HEK293 (cell line): ENCODE measurements around the gene CPB2.

Experiments used
- BCL6B ChIP-seq: fragments of 450-650 bp; formaldehyde crosslinking; IDR thresholded peaks from 2 replicates; pipeline ENCODE4 v1.5.1; 2017; ENCODE audit warnings: missing biosample characterization, missing genetic modification characterization
- CTCF ChIP-seq: fragments of 450-650 bp; formaldehyde crosslinking; IDR thresholded peaks from 2 replicates; pipeline ENCODE4 v1.5.1; 2016; ENCODE audit warnings: missing biosample characterization, missing genetic modification characterization
- ZBTB21 ChIP-seq: fragments of 450-650 bp; formaldehyde crosslinking; IDR thresholded peaks from 2 replicates; pipeline ENCODE4 v1.5.1; 2017; ENCODE audit warnings: missing biosample characterization, missing genetic modification characterization
- ZBTB26 ChIP-seq: fragments of 450-650 bp; formaldehyde crosslinking; optimal IDR thresholded peaks from 2 replicates; pipeline ENCODE3; 2016; ENCODE audit warnings: missing biosample characterization, mild to moderate bottlenecking, missing genetic modification characterization
- ZBTB7A ChIP-seq: fragments of 450-650 bp; formaldehyde crosslinking; IDR thresholded peaks from 2 replicates; pipeline ENCODE4 v1.5.1; 2016; ENCODE audit warnings: low read depth, missing biosample characterization, missing genetic modification characterization
- ZNF114 ChIP-seq: fragments of 450-650 bp; formaldehyde crosslinking; IDR thresholded peaks from 2 replicates; pipeline ENCODE4 v1.5.0; 2017; ENCODE audit warnings: missing biosample characterization, missing genetic modification characterization
- ZNF138 ChIP-seq: fragments of 450-650 bp; formaldehyde crosslinking; IDR thresholded peaks from 2 replicates; pipeline ENCODE4 v1.5.1; 2016; ENCODE audit warnings: missing biosample characterization, missing genetic modification characterization, borderline replicate concordance
- ZNF221 ChIP-seq: fragments of 450-650 bp; formaldehyde crosslinking; IDR thresholded peaks from 2 replicates; pipeline ENCODE4 v1.5.1; 2017; ENCODE audit warnings: missing biosample characterization, missing genetic modification characterization, borderline replicate concordance
- ZNF707 ChIP-seq: fragments of 450-650 bp; formaldehyde crosslinking; IDR thresholded peaks from 2 replicates; pipeline ENCODE4 v1.5.1; 2016; ENCODE audit warnings: missing biosample characterization, missing genetic modification characterization

- TF ChIP-seq CTCF (no peak), ZBTB7A (tag by site-specific recombination) (no peak), ZNF221 (no peak), ZNF114 (tag by site-specific recombination) (no peak), ZNF707 (tag by site-specific recombination) (no peak), ZBTB26 (tag by site-specific recombination) (no peak), BCL6B (no peak), ZBTB21 (tag by site-specific recombination) (no peak), ZNF138 (tag by site-specific recombination) (no peak)
Measured at GRCh38 chr13:46126056-46126455, 21.2 kb upstream of the CPB2 start.
